ENCODE measurements around the gene GABARAPL1.
"Not testable (repeated sequence)": the region's sequence is repeated elsewhere in the genome, so short reads cannot be mapped to it uniquely, and the experiment has no call there.

The GABARAPL1 gene

DNA sequence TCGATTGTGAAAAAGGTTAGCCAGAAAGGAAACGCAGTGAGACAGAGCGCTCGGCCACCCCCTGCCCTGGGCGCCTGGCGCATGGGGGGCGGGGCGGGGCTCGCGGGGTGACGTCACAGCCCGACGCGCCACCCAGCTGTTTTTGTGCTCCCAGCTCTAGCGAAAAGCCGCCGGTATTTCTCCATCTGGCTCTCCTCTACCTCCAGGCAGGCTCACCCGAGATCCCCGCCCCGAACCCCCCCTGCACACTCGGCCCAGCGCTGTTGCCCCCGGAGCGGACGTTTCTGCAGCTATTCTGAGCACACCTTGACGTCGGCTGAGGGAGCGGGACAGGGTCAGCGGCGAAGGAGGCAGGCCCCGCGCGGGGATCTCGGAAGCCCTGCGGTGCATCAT lies at the start of gene GABARAPL1:
Gene GABARAPL1, plus strand, starts transcription at position 139 of the 393 bp plus-strand sequence. Its CDS starts 253 bp downstream, at position 392.
- in situ Hi-C loops (cut with HindIII; ENCODE audit: low sequenced_read_pairs) = no loop called here

DNA sequence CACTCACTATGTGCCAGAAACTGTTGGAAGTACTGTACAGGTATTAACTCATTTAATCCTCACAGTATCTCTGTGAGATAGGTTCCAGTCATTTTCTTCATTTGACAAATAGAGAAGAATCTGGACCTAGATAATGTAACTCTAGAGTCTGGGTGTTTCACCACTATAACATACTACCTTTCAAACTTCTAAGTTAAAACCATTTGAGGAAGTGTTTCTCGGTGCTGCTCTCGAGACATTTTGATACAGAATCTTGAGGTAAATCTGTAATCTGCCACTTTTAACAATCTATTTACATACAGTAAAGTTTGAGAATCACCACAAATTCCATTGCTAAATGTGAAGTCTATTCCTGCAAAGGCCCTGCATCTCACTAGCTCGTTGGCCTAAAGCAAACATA lies 49.6 kb upstream of the GABARAPL1 start:
- in situ Hi-C loops (cut with HindIII; ENCODE audit: low sequenced_read_pairs) = no loop called here

- in situ Hi-C loops (cut with HindIII; ENCODE audit: low sequenced_read_pairs) = no loop called here
Observed at GRCh38 chr12:10165421-10165820, 47.3 kb upstream of the GABARAPL1 start.

- in situ Hi-C loops (cut with HindIII; ENCODE audit: low sequenced_read_pairs) = no loop called here
Observed at GRCh38 chr12:10167599-10167998, 45.1 kb upstream of the GABARAPL1 start.

DNA sequence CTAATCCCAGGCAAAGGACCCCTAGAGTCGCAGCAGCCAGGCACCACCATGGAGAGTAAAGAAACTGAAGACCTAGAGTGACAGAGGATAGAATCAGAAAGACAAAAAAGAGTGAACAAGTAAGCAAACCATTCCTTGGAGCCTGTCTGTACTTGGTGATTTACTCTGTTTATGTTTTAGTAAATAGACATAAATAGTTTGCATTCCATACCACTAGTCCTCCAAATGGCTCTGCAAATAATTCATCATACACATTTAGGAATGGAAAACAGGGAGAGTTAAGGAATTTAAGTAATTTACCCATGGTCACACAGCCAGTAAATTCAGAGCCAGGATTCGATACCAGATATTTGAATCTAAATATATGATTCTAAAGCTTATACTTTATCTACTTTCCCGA lies 43.6 kb upstream of the GABARAPL1 start:
- in situ Hi-C loops (cut with HindIII; ENCODE audit: low sequenced_read_pairs) = no loop called here

DNA sequence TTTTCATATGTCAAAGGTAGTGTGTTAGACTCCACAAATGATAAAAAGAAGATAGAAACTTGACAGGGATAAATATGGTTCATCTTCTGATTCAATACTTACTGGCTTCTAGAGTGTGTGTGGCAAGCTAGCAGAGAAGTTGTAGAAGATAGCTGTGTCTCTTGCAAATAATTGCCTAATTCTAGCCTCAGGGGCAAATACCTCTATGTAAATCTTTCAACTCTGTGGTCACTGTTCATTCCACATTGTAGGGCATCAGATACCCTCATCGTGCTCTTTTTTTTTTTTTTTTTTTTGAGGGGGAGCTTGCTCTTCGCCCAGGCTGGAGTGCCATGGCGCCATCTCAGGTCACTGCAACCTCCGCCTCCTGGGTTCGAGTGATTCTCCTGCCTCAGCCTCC lies 42.5 kb upstream of the GABARAPL1 start:
- in situ Hi-C loops (cut with HindIII; ENCODE audit: low sequenced_read_pairs) = no loop called here

- in situ Hi-C loops (cut with HindIII; ENCODE audit: low sequenced_read_pairs) = no loop called here
Observed at GRCh38 chr12:10171973-10172728, 40.5 kb upstream of the GABARAPL1 start, which contains the start of gene OLR1. Gene OLR1 (minus strand): TSS chr12:10172132. CDS start chr12:10172077, 55 bp downstream.

DNA sequence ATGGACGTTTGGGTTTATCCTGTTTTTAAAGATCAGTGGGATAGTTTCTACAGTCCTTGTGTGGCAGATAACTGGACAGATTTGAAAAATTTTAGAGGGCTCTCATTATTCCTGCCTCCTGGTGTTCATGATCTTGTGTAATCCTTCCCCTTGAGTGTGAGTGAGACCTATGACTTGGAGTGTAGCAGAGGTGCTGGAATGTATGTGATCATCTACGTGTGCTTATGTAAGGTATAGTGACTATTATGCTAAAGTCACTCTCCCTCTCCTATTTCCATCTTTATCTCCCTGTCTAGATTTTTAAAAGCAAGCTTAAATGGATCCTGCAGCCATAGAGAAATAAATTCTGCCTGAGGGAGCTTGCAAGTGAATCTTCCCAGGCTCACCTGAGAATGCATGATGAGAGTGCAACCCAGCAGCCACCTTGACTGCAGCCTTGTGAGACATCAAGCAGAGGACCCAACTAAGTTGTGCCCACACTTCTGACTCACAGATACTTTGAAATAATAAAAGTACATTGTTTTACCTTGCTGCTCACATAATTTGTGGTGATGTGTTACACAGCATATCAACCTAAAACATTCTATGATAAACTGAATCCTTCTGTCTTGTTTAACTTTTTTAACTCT lies 37.6 kb upstream of the GABARAPL1 start:
- in situ Hi-C loops (cut with HindIII; ENCODE audit: low sequenced_read_pairs) = no loop called here

GRCh38 chr12:10175846-10176636 lies 36.6 kb upstream of the GABARAPL1 start:
- in situ Hi-C loops (cut with HindIII; ENCODE audit: low sequenced_read_pairs) = no loop called here

DNA sequence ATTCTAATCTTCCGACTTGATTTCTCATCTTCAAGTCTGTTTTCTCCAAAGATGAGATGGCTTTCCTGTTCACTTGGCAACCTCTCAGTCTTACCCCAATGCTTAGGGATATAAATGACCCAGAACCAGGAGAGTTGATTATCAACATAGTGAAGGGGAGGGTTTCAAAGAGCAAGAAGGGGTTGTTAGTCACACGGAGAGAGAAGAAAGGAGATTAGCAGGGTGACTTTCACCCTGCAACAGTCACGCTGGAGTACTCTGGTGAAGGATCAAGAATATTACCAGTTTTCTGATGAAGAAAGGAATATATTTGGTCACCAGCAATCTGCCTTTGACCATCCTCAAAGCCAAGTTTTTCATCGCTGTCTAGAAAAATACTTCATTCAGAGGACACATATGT lies 33.9 kb upstream of the GABARAPL1 start, which contains the start of gene TMEM52B:
Gene TMEM52B, plus strand, starts transcription at position 212 of the 400 bp plus-strand sequence. CDS start 543 bp downstream, outside the sequence.
- in situ Hi-C loops (cut with HindIII; ENCODE audit: low sequenced_read_pairs) = no loop called here

- in situ Hi-C loops (cut with HindIII; ENCODE audit: low sequenced_read_pairs) = no loop called here
Observed at GRCh38 chr12:10179776-10180181, 32.9 kb upstream of the GABARAPL1 start.

DNA sequence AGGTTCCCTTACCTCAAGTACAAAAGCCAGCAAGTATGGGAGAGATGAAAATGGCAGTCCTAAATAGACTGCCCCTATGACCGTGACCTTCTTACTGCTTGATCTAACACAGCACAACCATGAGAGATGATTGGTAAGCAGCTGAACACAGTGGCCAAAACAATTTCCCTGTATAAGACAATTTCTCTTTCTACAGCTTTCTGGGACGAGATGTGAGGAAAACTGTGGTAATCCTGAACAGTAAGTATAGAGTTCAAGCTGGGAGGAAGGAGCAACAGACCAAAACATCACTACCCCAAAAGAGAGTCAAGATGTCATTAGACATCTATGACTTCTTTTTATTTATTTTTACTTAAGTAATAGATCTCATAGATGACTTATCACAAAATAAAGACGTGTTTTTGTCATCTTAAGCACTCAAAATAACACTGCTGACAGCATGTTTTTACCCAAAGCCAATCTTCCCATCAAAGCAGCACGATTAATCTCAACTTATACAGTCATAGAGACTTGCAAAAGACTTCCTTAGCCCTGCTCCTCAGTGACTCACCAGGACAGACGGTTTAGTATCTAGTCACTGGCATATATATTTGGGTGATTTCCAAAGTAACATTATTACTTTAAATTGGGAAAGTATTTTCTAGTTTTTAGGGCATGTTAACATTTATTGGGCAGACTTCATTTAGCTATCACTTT lies 30.2 kb upstream of the GABARAPL1 start:
- in situ Hi-C loops (cut with HindIII; ENCODE audit: low sequenced_read_pairs) = no loop called here

DNA sequence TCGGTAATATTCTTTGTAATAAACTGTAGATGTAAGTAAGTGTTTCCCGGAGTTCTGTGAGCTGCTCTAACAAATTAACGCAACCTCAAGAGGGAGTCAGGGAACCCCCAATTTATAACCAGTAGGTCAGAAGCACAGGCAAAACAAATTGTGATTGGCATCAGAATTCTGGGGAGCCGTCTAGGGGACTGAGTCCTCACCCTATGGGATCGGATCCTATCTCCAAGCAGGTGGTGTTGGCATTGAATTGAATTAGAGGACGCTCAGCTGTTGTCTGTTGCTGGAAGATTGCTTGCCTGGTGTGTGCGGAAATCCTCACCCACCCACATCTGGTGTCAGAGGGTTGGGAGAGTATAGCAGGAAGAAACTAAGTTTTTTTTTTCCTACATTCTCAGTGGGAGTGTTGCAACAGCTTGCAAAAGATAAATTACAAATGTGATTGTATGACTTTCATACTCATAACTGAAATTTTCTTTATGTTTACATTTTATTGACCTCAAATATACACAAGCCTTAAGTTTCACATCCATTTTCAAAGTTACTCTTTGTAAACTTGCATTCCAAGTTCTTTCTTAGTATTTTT lies 28.3 kb upstream of the GABARAPL1 start:
- in situ Hi-C loops (cut with HindIII; ENCODE audit: low sequenced_read_pairs) = no loop called here

- in situ Hi-C loops (cut with HindIII; ENCODE audit: low sequenced_read_pairs) = no loop called here
Observed at GRCh38 chr12:10186299-10186698, 26.4 kb upstream of the GABARAPL1 start.

DNA sequence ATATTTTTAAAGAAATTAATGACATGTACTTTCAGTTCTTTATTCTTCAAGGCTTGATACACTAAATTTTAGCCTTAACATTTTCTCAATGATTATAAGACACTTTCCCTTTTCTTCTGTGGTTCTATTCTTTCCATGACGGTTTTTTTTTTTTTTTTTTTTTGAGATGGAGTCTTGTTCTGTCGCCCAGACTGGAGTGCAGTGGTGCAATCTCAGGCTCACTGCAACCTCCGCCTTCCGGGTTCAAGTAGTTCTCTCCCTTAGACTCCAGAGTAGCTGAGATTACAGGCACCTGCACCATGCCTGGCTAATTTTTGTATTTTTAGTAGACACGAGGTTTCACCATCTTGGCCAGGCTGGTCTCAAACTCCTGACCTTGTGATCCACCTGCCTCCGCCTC lies 25.7 kb upstream of the GABARAPL1 start:
- in situ Hi-C loops (cut with HindIII; ENCODE audit: low sequenced_read_pairs) = not testable (repeated sequence)

DNA sequence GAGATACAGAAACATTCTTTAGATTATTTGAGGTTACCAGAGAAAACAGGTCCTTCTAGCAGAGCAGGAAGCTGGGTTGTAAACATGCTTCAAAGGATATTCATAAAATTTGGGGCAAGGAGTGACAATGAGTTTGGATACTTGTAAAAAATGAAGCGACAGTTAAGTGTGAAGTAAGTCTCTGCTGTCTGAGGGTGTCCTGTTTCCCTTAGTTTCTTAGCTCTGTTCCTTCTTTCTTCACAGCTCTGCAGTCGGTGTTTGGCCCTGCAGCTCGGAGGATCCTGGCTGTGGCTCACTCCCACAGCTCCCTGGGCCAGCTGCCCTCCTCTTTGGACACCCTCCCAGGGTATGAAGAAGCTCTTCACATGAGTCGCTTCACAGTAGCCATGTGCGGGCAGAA lies 23.0 kb upstream of the GABARAPL1 start:
- in situ Hi-C loops (cut with HindIII; ENCODE audit: low sequenced_read_pairs) = no loop called here

GRCh38 chr12:10190558-10191388 lies 21.9 kb upstream of the GABARAPL1 start:
- in situ Hi-C loops (cut with HindIII; ENCODE audit: low sequenced_read_pairs) = no loop called here

- in situ Hi-C loops (cut with HindIII; ENCODE audit: low sequenced_read_pairs) = no loop called here
Observed at GRCh38 chr12:10191865-10192264, 20.8 kb upstream of the GABARAPL1 start.

DNA sequence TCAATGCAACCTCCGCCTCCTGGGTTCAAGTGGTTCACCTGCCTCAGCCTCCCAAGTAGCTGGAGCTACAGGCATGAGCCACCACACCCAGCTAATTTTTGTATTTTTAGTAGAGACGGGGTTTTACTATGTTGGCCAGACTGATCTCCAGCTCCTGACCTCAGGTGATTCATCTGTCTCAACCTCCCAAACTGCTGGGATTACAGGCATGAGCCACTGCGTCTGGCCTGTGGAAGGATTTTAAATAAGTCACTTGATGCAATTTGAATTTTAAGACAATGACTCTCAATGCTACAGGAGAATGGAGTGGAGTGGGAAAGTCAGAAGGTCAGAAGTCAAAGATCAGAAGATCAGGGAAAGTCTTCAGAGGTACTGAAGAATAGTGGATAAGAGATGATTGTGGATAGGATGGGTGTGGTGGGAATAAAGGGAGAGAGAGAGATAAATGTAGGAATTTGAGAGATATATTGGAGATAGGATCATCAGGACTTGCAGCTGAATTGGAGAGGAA lies 18.5 kb upstream of the GABARAPL1 start:
- in situ Hi-C loops (cut with HindIII; ENCODE audit: low sequenced_read_pairs) = no loop called here
